RWPE1 (cell line): ENCODE results near the gene ZNF462.

Source experiments
- CTCF ChIA-PET: fragments of 350-600 bp; sonication (Branson Sonifier 250); formaldehyde crosslinking; extraction: SDS; loops from one replicate; lab custom pipeline; 2021; lab: Yijun Ruan, JAX
- POLR2A ChIA-PET: fragments of 400-600 bp; formaldehyde crosslinking; extraction: SDS; loops from one replicate; lab custom pipeline; 2020; ENCODE audit warnings: antibody characterized with exemption; ENCODE audit not compliant: low non-redundant PET; lab: Yijun Ruan, JAX
- DNase-seq: peaks from one replicate; pipeline ENCODE4 v3.0.0; 2012; ENCODE audit warnings: low spot score
- H3K27ac ChIP-seq: fragments of 450-650 bp; 2 replicates; pipeline ENCODE4 v1.5.1; 2017
- TF ChIP-seq, protein P1 (sequence below): fragments of 450-650 bp; conservative IDR thresholded peaks from 2 replicates; pipeline ENCODE4 v1.5.1; 2017; ENCODE audit warnings: low read depth, mild to moderate bottlenecking

The ZNF462 gene

DNA sequence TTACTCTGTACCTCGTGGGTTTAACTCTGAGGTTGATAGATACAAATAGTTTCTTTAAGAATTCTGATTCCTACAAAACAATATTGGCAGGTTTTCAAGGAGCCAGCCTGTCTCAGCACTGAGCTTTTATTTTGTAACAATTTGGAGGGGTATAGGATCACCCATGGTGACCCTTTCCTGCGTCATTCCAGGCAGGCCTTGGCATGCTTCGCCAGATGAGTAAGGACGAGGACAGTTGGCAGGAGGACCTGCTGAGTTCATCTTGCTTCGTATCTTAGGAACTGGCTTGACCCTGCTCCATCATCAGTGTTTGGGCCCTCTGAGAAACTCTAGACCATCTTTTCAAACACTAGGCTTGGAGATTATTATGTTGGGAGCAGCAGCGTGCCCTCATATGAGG lies 17.9 kb downstream of the ZNF462 start:
- peak overlapping the region; percentile 72 for H3K27ac ChIP-seq
- peak; percentile 88 for DNase-seq
- TF ChIP-seq, protein P1, sequence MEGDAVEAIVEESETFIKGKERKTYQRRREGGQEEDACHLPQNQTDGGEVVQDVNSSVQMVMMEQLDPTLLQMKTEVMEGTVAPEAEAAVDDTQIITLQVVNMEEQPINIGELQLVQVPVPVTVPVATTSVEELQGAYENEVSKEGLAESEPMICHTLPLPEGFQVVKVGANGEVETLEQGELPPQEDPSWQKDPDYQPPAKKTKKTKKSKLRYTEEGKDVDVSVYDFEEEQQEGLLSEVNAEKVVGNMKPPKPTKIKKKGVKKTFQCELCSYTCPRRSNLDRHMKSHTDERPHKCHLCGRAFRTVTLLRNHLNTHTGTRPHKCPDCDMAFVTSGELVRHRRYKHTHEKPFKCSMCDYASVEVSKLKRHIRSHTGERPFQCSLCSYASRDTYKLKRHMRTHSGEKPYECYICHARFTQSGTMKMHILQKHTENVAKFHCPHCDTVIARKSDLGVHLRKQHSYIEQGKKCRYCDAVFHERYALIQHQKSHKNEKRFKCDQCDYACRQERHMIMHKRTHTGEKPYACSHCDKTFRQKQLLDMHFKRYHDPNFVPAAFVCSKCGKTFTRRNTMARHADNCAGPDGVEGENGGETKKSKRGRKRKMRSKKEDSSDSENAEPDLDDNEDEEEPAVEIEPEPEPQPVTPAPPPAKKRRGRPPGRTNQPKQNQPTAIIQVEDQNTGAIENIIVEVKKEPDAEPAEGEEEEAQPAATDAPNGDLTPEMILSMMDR, result no peak
- POLR2A ChIA-PET, result no interaction called here
- CTCF ChIA-PET, result no interaction called here

DNA sequence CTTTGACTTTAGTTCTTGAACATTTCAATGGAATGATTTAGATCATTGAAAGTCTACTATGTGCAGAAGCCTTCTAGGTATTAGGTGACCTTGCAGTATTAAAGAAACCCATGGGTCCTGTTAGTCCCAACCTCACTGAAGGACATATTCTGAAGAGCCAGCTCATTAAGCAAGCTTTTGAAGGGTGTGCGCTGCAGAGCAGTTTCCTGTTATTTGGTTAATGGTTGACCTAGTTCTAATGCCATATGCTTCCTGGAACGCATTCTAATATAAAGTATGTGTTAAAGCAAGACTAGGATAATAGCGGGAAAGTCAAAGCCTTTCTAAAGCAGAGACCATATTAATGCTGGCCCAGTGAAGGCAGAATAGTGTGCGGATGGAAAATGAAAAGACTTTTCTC lies 20.1 kb downstream of the ZNF462 start:
- ChIA-PET CTCF (no interaction called here), POLR2A (no interaction called here)

DNA sequence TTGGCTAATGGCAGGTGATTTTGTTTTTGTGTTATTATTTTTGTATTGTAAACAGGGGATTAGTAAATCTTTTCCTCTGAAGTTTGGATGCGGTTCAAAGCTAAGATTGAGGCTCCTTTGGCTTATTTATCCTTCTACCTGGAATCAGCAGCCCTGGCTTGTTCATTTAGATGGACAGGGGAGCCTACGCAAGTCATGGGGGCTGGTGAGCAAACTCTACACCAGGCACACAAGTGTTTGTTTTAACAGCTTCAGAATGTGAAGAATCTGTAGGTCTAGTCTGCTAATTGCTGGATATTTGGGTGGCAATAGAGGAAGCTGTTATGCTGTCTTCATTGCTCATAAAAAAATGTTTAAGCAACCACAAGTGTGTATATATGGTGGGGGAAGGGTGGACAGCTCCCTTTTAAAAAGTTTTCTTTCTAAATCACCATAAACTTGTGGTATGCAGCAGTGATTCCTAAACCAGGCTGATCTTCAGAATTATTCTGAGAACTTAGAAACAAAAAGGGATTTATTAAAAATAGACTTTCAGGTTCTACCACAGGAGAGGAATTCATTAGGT lies 20.7 kb downstream of the ZNF462 start:
- H3K27ac ChIP-seq, result no peak overlapping the region
- POLR2A ChIA-PET, result no interaction called here
- TF ChIP-seq, protein P1, result no peak
- DNase-seq, result no peak
- CTCF ChIA-PET, result interaction anchor here (1.0 kb wide), 1 partner anchor 122 kb away, joined by 5 read pairs; no protein-coding TSS in a partner anchor

More for the DNA sequence above, 20.1 kb downstream of the ZNF462 start:
- TF ChIP-seq, protein P1, result no peak
- H3K27ac ChIP-seq, result no peak overlapping the region
- no peak for DNase-seq

DNA sequence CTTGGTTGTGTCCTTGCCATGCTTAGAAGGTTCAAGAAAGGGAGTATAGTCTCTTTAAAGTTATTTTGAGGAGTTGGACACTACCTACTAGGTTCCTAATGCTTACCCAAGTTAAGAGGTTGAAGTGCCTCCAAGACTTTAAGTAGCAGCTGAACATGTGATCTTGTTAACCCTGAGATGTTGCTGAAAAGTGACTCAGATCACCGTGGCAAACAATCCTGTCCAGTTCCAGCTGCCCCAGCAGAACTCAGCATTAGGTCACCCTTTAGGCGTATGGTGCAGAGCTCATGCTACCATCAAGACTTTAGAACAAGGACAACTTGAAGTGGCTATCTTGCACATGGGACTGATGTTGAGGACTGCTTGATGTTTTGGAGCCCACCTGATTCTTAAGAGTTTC lies 22.5 kb downstream of the ZNF462 start:
- TF ChIP-seq, protein P1, result no peak
- peak; percentile 68 for DNase-seq
- ChIA-PET CTCF (interaction anchor here (0.7 to 1.0 kb wide), 2 partner anchors 12 to 62 kb away, joined by 5 to 6 read pairs; no protein-coding TSS in a partner anchor), POLR2A (no interaction called here)
- H3K27ac ChIP-seq, result peak overlapping the region; percentile 67

DNA sequence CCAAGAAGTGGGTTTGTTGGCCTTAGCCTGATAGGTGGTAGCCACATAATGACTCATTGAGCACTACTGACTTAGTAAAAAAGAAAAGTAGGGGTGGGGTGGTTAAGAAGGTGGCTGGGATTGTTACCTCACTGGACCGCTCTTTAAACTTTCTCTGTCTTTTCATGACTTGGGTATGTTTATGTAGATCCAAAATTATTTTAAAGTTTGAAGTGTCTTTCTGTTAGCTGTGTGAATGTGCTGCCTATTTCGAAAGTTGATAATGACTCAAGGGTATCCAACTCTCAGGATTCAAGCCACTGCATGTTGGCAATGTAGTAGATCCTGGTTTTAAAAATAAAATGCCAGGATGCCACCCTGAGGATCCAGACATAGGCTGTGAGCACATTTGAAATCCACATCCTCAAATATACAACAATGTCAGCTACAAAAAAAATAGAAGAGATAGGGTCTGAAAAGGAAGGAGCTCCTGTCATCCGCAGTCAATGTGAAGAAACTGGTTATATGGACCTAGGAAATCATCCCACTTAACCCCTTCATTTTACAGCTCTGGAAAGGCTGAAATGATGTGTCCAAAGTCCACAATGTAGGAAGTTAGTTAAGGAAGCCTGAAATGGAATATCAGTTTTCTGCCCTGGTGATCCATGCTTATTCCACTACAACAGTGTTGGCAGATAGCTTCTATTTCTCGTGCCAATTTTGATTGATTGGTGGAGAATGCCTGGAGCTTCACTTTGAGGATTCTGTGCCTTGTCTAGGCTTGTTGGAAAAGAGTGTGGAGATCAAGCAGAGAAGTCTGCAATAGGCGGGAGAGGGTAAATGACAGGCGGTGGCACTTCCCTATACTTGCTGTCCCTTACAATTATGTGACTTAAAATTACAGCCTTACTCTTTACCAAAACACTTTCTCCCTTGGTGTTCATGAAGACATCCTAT lies 23.4 kb downstream of the ZNF462 start:
- peak overlapping the region; percentile 16; the same call in 1 of the 2 replicates for H3K27ac ChIP-seq
- TF ChIP-seq, protein P1, result no peak
- POLR2A ChIA-PET, result interaction anchor here (1.2 kb wide), 1 partner anchor 22 kb away, joined by 24 read pairs; no protein-coding TSS in a partner anchor
- DNase-seq, result peak; percentile 86
- CTCF ChIA-PET, result interaction anchor here (0.5 to 1.0 kb wide), 7 partner anchors 12 to 1132 kb away, joined by 3 to 6 read pairs (median 3); no protein-coding TSS in a partner anchor

DNA sequence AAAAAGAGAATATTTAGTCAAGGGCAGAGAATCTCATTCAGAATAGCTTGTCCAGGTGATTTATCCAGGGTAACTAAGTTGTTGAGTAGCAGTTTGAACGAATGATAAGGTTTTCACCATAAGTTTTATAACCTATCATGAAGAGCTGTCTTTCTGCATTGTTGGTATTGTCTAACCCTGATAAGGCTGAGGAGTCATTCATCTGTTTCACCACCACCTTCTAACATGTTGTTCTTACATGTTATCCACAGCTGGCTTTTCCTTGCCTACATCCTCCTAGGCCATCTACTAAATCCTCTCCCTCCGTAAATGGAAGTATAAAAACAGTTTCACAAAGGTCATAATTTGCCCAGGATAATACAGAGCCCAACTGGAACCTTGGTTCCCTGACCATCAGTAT lies 24.1 kb downstream of the ZNF462 start:
- POLR2A ChIA-PET, result interaction anchor here (1.2 kb wide), 1 partner anchor 23 kb away, joined by 24 read pairs; no protein-coding TSS in a partner anchor
- CTCF ChIA-PET, result interaction anchor here (0.5 to 0.6 kb wide), 3 partner anchors 12 to 874 kb away, joined by 3 to 5 read pairs (median 3); no protein-coding TSS in a partner anchor
- no peak for DNase-seq
- H3K27ac ChIP-seq, result no peak overlapping the region
- TF ChIP-seq, protein P1, result no peak
